ENCODE data around the gene PLXNA4.
"Not testable (repeated sequence)": the region's sequence is repeated elsewhere in the genome, so short reads cannot be mapped to it uniquely, and the experiment has no call there.

Gene PLXNA4

GRCh38 chr7:132177708-132178401 lies 398.4 kb downstream of the PLXNA4 start:
- no peak overlapping the region for H3K27ac ChIP-seq
- DNase-seq (ENCODE audit: low spot score), result peak; percentile 32
- no peak for TF ChIP-seq CTCF (conservative IDR thresholded peaks at IDR 0.05; ENCODE audit: low read depth)
- CTCF ChIA-PET, result interaction anchor here (0.7 kb wide), 1 partner anchor 1488 kb away, joined by 3 read pairs; no protein-coding TSS in a partner anchor
- POLR2A ChIA-PET (ENCODE audit: low non-redundant PET), result no interaction called here

GRCh38 chr7:132176719-132177118 lies 399.6 kb downstream of the PLXNA4 start:
- no peak overlapping the region for H3K27ac ChIP-seq
- no peak for TF ChIP-seq CTCF (conservative IDR thresholded peaks at IDR 0.05; ENCODE audit: low read depth)
- DNase-seq (ENCODE audit: low spot score), result no peak
- ChIA-PET POLR2A (ENCODE audit: low non-redundant PET) (no interaction called here), CTCF (interaction anchor here (0.7 kb wide), 1 partner anchor 1489 kb away, joined by 3 read pairs; no protein-coding TSS in a partner anchor)

GRCh38 chr7:132171130-132171576 lies 405.1 kb downstream of the PLXNA4 start:
- ChIA-PET CTCF (no interaction called here), POLR2A (ENCODE audit: low non-redundant PET) (no interaction called here)
- no peak overlapping the region for H3K27ac ChIP-seq
- no peak for DNase-seq (ENCODE audit: low spot score)
- no peak for TF ChIP-seq CTCF (conservative IDR thresholded peaks at IDR 0.05; ENCODE audit: low read depth)

- H3K27ac ChIP-seq, result no peak overlapping the region
- no peak for TF ChIP-seq CTCF (conservative IDR thresholded peaks at IDR 0.05; ENCODE audit: low read depth)
- DNase-seq (ENCODE audit: low spot score), result no peak
- POLR2A ChIA-PET (ENCODE audit: low non-redundant PET), result no interaction called here
- CTCF ChIA-PET, result no interaction called here
Measured at GRCh38 chr7:132169730-132170129, 406.5 kb downstream of the PLXNA4 start.

- no peak overlapping the region for H3K27ac ChIP-seq
- ChIA-PET POLR2A (ENCODE audit: low non-redundant PET) (no interaction called here), CTCF (interaction anchor here (0.6 to 0.9 kb wide), 2 partner anchors 150 to 379 kb away, joined by 3 read pairs; no protein-coding TSS in a partner anchor)
- DNase-seq (ENCODE audit: low spot score), result no peak
- TF ChIP-seq CTCF (conservative IDR thresholded peaks at IDR 0.05; ENCODE audit: low read depth), result no peak
Measured at GRCh38 chr7:132168239-132168638, 408.0 kb downstream of the PLXNA4 start.

- H3K27ac ChIP-seq; POLR2A ChIA-PET (ENCODE audit: low non-redundant PET); DNase-seq (ENCODE audit: low spot score): not testable (repeated sequence)
- CTCF ChIA-PET, result interaction anchor here (1.2 kb wide), 1 partner anchor 221 kb away, joined by 6 read pairs; no protein-coding TSS in a partner anchor
Measured at GRCh38 chr7:132165695-132166094, 410.6 kb downstream of the PLXNA4 start.

- CTCF ChIA-PET, result no interaction called here
Measured at GRCh38 chr7:132164558-132165125, 411.6 kb downstream of the PLXNA4 start.

More at GRCh38 chr7:132164558-132165125, 411.6 kb downstream of the PLXNA4 start:
- POLR2A ChIA-PET (ENCODE audit: low non-redundant PET), result no interaction called here
- no peak for TF ChIP-seq CTCF (conservative IDR thresholded peaks at IDR 0.05; ENCODE audit: low read depth)
- no peak overlapping the region for H3K27ac ChIP-seq
- no peak for DNase-seq (ENCODE audit: low spot score)
